ENCODE results near the gene POU6F2.

DNA sequence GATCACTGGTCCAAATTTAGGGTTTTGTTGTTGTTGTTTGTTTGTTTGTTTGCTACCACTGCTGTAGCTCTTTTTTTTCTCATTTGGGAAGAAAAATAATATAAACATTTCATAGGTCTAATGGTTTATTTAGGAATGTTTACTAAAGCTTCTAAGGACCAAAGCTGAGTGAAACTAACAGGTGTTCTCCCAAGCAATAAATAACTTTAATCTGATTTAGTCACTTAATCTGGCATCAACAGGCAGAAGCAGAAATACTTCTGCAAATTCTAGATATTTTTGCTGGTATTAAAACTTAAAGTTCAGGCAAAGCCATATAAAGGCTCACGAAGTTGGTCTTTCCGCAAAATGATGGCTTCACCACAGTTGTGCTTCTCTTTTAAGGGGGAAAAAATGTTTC, 444.0 kb downstream of the POU6F2 start:
- TF ChIP-seq, protein P1, sequence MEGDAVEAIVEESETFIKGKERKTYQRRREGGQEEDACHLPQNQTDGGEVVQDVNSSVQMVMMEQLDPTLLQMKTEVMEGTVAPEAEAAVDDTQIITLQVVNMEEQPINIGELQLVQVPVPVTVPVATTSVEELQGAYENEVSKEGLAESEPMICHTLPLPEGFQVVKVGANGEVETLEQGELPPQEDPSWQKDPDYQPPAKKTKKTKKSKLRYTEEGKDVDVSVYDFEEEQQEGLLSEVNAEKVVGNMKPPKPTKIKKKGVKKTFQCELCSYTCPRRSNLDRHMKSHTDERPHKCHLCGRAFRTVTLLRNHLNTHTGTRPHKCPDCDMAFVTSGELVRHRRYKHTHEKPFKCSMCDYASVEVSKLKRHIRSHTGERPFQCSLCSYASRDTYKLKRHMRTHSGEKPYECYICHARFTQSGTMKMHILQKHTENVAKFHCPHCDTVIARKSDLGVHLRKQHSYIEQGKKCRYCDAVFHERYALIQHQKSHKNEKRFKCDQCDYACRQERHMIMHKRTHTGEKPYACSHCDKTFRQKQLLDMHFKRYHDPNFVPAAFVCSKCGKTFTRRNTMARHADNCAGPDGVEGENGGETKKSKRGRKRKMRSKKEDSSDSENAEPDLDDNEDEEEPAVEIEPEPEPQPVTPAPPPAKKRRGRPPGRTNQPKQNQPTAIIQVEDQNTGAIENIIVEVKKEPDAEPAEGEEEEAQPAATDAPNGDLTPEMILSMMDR (IDR thresholded peaks at IDR 0.05): no peak
- TF ChIP-seq JUN (IDR thresholded peaks at IDR 0.05): no peak
- TF ChIP-seq, protein P2, sequence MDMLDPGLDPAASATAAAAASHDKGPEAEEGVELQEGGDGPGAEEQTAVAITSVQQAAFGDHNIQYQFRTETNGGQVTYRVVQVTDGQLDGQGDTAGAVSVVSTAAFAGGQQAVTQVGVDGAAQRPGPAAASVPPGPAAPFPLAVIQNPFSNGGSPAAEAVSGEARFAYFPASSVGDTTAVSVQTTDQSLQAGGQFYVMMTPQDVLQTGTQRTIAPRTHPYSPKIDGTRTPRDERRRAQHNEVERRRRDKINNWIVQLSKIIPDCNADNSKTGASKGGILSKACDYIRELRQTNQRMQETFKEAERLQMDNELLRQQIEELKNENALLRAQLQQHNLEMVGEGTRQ (IDR thresholded peaks at IDR 0.05): no peak
- no peak for TF ChIP-seq PBX3 (IDR thresholded peaks at IDR 0.05)
- TF ChIP-seq HMGXB4 (CRISPR knock-in tag; IDR thresholded peaks at IDR 0.05; ENCODE audit: borderline replicate concordance): no peak
- no peak for TF ChIP-seq POLR2A (IDR thresholded peaks at IDR 0.05; ENCODE audit: low read length)
